Measurements from ENCODE around the gene MYRIP.

MYRIP gene

DNA sequence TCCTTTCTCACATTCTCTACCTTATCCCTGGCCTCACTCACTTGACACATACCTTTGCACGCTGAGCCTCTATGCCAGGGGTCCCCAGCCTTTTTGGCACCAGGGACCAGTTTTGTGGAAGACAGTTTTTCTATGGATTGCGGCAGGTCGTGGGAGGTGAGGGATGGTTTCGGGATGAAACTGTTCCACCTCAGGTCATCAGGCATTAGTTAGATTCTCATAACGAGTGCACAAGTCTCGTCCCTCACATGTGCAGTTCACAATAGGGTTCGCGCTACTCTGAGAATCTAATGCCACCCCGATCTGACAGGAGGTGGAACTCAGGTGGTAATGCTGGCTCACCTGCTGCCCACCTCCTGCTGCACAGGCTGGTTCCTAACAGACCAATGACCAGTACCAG, 387.6 kb downstream of the MYRIP start:
- DNase-seq, result no peak

- DNase-seq, result no peak
These were observed 391.4 kb downstream of the MYRIP start for GRCh38 chr3:40200692-40201316.

GRCh38 chr3:40201770-40202169, 392.4 kb downstream of the MYRIP start:
- DNase-seq, result no peak

DNA sequence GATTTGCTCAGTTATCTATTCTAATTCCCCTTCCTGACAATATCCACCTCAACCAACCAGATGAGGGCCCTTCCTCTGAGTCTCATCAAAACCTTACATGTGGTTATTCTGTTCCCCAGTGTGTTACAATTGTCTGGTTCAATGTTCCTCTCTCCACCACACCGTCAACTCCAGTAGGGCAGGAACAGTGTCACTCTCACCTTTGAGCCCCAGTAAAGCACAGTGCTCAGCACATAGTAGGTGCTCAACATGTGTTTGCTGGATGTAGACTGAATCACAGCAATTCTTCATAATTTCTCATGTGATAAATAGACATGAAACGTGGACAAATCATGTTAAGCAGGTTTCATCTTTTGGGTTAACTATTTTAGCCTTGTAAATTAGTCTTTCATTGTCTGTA, 397.1 kb downstream of the MYRIP start:
- no peak for DNase-seq

DNA sequence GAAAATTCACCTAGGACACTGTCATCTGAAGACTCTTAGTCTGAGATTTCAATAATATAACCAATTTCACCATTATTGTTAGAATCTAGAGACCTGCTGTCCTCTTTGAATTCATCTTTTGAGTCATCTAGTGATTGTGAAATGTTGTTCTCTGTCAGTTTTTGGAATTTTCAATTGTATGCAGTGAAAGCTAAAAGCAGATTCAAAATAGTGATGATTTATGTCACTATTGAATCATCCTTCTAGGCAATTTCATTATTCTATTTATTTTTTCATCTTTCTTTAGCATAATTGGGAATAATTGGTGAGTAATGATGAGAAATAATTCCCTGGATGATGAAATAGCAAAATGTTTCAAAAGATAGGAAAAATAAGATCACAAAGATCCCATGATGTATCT, 398.4 kb downstream of the MYRIP start:
- DNase-seq, result no peak

- DNase-seq, result no peak
These were observed 398.8 kb downstream of the MYRIP start for GRCh38 chr3:40208251-40208650.

DNA sequence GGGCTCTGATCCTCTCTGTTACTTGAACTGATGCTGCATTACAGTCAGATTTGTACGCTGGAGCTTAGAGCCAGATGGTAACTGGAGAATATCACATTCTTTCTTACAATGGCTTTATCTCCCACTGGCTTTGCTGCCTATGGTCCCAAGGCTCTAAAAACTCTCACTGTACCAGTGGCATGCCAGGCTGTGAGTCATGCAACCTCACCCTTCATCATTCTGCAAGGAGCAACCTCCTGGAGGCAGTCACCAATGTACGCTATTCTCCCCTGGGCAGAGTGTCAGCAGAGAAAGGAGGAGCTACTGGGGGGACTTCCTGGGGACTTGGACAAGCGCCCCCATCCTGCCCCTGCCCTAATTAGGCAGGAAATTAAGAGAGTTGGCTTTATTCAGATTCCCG, 402.2 kb downstream of the MYRIP start:
- DNase-seq, result no peak

DNA sequence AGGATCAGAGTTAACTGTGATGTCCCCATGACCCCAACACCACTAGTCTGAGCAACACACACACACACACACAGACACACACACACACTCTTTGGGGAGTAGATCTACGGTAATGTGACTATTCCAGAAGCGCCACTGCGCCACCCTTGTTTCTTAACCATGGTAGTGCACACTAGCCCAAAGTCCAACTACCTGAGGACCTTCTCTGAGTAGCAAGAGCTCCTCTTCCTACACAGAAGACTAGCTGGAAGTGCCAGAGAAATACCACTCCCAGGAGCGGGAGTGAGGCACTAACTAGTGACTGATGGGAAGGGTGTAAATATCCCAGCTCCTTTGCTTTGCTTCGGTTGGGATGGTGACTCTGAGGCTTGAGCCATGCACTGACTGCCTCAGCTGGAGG, 404.1 kb downstream of the MYRIP start:
- no peak for DNase-seq

DNA sequence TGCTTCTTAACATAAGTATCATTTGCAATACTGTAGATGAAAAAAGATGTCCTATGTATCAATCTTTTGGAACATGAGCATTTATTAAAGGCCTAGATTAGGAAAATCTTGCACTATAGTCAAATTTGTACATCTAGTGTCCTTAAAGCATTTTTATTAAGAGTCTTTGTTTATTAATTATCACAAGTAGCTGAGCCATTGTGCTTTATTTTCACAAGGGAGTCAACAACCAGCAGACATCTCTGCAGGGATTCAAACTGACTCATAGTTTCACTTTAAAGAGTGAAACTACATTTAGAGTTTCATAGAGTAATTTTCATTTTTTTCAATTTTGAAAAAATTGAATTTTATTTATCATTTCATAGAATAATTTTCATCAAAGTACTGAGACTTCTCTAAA, 405.6 kb downstream of the MYRIP start:
- no peak for DNase-seq

DNA sequence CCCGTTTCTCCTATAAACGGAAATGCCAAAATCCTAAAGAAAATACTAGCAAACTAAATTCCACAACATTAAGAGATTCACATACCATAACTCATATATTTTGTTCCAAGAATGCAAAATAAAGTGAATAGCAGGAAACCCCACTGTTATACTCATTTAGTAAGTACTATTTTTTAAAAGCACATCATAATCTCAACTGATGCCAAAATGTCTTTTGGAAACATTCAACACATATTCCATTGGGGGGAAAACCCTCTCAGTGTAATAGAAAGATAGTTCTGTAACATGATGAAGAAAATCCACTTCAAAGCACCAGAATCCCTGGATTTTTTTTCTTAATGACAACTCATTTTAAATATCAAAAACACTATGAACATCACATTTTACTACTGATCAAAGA, 407.1 kb downstream of the MYRIP start:
- DNase-seq, result no peak

DNA sequence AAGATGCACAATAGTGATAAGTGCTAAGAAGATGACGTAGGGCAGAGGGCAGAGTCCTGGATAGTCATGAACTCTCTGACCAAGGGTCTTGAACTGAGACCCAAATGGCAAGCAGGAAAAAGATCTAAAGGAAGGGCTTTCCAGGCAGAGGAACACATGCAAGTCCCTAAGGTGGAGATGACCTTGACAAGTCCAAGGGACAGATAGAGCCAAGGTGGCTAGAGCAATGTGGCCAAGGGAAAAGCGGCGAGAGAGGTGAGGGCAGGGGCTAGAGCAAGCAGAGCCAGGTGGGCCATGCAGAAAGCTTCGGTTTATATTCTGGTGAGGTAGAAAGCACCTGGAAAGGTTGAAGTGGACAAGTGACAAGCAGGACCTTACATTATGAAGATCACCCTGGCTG, 414.4 kb downstream of the MYRIP start:
- no peak for DNase-seq

DNA sequence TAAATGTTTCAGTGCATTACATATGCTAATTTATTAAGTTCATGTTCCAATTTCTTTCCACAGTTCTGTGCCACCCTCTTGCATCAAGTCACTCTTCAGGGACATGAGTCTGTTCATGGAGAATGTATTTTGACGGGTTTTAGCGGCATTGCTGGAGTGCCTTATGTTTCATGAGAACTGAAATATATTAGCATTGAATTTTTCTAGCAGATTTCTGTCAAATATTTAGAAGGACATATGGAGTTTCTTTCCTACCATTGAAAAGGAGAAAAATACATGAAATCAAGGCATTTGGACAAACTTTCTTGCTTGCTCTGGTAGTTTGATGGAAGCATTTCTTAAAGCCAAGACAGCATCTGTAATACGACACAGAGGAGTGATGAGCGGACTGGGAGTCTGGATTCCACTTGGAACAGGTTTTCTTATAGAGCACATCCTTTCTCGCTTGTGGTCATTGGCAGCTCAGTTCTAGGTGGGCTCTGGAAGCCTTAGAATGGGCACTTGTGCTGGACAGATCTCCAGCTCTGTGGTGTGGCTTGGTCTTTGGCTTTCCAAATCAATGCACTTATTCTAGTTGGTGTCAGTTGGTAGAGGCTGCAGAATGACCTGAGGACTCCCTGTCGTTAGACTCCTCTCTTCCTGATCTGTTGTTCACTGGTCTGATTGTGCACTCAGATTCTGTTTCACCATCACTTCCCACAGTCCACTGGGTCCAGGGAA, 415.5 kb downstream of the MYRIP start:
- no peak for DNase-seq

DNA sequence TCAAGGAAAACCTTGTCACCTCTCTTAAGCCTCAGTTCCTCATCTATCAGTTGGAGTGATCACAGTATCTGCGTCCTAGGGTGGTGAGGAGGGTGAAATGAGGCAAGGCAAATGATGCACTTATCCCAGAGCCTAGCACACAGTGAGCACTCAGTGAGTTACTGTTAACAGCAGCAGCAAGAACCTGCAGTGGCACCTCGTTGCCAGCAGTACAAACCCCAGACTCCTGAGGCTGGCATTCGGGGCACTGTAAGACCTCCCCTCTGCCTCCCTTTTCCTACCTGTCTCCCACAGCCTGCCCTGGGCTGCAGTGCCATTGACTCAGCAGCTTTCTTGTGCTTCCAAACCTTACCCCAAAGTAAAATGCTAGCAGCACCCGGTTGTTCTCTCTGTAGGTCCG, 417.2 kb downstream of the MYRIP start:
- DNase-seq, result no peak

- no peak for DNase-seq
These were observed 419.5 kb downstream of the MYRIP start for GRCh38 chr3:40228792-40229350.

- DNase-seq, result no peak
These were observed 420.0 kb downstream of the MYRIP start for GRCh38 chr3:40229386-40229785.

GRCh38 chr3:40229963-40230362, 420.6 kb downstream of the MYRIP start:
- DNase-seq, result no peak

DNA sequence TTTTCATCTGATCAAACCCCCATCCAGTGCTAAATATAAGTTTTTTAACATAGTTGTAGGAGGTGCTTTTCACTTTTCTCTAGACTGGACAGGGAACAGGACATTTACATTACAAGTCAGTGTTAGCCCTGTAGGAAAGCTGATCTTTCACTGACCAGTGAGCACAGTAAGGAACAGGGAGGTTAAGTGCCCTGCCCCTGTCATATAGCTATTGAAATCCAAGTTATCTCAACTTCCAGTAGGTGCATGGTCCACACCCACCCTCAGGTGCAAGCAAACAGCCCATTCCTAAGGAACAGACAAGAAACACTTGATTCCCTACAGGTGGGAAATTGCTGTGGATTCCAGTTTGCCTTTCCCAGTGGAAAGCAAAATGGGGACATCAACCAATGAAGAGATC, 421.0 kb downstream of the MYRIP start:
- no peak for DNase-seq

DNA sequence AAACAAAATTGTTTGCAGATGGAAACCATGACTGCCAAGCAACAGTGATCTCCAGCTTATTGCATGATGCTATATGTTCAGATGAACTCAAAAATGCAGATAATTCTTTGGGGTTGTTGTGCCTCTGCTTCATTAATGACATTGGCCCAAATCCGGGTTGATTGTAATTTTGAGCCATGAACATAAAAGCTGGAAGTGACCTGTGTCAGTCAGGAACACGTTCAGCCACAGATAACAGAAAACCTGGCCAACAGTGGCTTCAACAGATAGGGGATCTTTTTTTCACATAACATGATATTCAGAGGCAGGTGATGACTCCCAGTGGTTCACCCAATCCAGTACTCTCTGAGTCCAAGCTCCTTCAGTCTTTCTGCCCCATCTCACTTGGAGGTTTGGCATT, 423.2 kb downstream of the MYRIP start:
- DNase-seq, result no peak

DNA sequence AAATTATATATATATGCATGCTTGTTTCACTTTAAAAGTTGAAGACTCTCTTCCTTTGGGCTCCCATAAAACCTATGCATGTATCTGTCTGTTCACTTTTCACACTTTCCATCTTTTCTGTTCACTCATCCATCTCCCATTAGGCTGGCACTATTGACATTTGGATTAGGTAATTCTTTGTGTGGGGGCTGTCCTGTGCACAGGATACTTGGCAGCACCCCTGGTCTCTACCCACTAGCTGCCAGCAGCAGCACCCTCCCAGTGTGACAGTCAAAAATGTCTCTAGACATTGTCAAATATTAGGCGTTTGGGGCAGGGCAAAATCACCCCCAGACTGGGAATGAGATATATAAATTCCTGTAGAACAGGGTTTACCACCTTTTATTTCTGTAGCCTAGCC, 427.8 kb downstream of the MYRIP start:
- DNase-seq, result no peak

- peak; percentile 47 for DNase-seq
These were observed 428.6 kb downstream of the MYRIP start for GRCh38 chr3:40237889-40238571.

GRCh38 chr3:40240921-40241320, 431.5 kb downstream of the MYRIP start:
- DNase-seq, result no peak

GRCh38 chr3:40242216-40242615, 432.8 kb downstream of the MYRIP start:
- no peak for DNase-seq

DNA sequence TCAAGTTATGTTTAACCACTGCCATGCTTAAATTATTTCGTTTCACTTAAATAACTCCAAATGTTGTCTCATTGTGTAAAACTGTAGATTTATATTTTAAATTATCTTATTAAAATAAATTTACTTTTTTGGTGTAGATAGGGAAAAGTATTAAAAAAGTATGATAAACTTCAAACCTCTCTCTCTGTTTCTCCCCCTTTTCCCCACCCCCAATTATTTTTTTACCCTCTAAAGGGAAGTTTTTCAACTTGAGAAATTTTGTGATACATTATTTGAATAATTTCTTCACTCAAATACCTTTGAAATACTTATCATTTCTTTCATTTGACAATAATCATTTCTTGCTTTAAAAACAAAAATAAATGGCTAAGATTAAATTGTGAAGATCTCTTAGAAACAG, 433.2 kb downstream of the MYRIP start:
- no peak for DNase-seq

GRCh38 chr3:40243056-40243455, 433.6 kb downstream of the MYRIP start:
- DNase-seq, result no peak
